NCI-H2029 treated with DMSO at 0.1 percent for 48 hours (cell line): ENCODE results near the gene OGFR.
A peak's percentile ranks its signal among the peaks of the same experiment; 100 is the strongest.

Experiments used
- DNase-seq: peaks from one replicate; lab custom pipeline; 2025; lab: John Stamatoyannopoulos, UW

The OGFR gene

GRCh38 chr20:62814709-62815065, 10.1 kb downstream of the OGFR start:
- no peak for DNase-seq

GRCh38 chr20:62815066-62815991, 10.7 kb downstream of the OGFR start:
- no peak for DNase-seq

- no peak for DNase-seq
These were observed 11.6 kb downstream of the OGFR start for GRCh38 chr20:62816031-62816883.

GRCh38 chr20:62816884-62817873, 12.5 kb downstream of the OGFR start, which contains the start of gene COL9A3:
Gene COL9A3, plus strand, starts transcription at chr20:62817050. Its CDS starts 15 bp downstream, at chr20:62817065.
- no peak for DNase-seq

- no peak for DNase-seq
These were observed 13.4 kb downstream of the OGFR start for GRCh38 chr20:62817975-62818591.

- DNase-seq = no peak
These were observed 14.2 kb downstream of the OGFR start for GRCh38 chr20:62818592-62819493.

GRCh38 chr20:62819494-62820174, 15.0 kb downstream of the OGFR start:
- no peak for DNase-seq

GRCh38 chr20:62820208-62820961, 15.8 kb downstream of the OGFR start:
- DNase-seq = no peak

- no peak for DNase-seq
These were observed 16.5 kb downstream of the OGFR start for GRCh38 chr20:62820962-62821725.

- no peak for DNase-seq
These were observed 17.1 kb downstream of the OGFR start for GRCh38 chr20:62821726-62822210.

GRCh38 chr20:62822239-62822787, 17.7 kb downstream of the OGFR start:
- DNase-seq = no peak

GRCh38 chr20:62822788-62823651, 18.4 kb downstream of the OGFR start:
- DNase-seq = peak; percentile 11

GRCh38 chr20:62823688-62824475, 19.2 kb downstream of the OGFR start:
- DNase-seq = no peak

GRCh38 chr20:62824476-62825332, 20.1 kb downstream of the OGFR start:
- DNase-seq = no peak
